Activated naive CD4-positive, alpha-beta T cell treated with Interleukin-2 at 50 U/mL for 16 hours (primary cell): Measurements from ENCODE around the gene TMEM120B.
"Not testable (repeated sequence)": the region's sequence is repeated elsewhere in the genome, so short reads cannot be mapped to it uniquely, and the experiment has no call there.

Source experiments
- DNase-seq: peaks from one replicate; pipeline ENCODE4 v3.0.0-alpha.2; 2020

The TMEM120B gene

DNA sequence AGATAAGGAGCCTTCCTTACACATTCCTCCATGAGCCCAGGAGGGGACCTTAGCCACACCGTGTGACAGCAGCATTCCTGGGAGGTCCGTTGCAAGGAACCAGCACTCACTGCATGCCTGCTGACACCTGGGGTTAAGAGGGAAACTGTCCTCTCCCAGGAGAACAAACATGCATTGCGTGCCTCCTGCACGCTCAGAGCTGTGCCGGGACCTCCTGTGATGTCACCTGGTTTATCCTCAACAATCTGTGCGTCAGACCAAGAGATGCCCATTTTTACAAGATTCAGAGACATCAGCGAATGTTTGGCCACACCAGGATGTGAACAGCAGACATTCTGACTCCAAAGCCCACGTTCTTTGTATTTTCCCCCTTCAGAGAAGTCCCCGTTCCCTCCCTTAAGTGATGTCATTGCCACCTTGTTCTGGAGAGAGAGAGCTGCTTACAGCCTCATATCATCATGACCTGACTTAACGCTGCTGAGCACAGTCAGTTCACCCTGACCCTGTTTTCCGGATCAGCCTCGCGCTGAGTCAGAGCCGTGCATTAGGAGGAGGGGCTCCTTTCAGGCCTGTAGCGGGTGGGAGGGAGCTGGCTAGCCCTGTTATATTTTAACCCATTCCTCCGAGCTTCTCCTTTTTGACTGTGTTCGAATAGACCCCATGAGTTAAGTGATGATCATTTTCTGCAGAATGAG is 36.2 kb downstream of the TMEM120B start:
- peak; percentile 49 for DNase-seq

DNA sequence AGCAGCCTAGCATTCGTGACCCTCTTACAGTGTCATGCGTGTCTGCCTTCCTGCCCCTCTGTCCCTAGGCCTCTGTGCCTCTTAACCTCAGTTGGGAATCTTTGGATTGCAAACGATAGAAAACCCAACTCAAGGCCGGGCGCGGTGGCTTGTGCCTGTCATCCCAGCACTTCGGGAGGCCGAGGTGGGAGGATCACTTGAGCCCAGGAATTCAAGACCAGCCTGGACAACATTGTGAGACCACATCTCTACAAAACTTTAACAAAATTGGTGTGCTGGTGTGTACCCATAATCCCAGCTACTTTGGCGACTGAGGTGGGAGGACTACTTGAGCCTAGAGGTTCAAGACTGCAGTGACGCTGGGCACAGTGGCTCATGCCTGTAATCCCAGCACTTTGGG is 36.7 kb downstream of the TMEM120B start:
- no peak for DNase-seq

DNA sequence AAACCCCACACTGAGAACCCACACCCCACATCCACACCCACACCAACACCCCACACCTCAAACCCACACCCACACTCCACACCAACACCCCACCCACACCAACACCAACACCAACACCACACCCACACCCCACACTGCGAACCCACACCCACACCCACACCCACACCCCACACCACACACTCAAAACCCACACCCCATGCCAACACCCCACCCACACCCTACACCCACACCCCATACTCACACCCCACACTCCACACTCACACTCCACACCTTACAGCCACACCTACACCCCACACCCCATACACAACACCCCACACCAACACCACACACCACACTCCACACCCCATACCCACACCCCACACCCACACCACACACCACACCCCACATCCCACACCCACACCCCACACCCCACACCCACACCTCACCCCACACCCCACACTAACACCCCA is 38.0 kb downstream of the TMEM120B start:
- DNase-seq, result no peak

DNA sequence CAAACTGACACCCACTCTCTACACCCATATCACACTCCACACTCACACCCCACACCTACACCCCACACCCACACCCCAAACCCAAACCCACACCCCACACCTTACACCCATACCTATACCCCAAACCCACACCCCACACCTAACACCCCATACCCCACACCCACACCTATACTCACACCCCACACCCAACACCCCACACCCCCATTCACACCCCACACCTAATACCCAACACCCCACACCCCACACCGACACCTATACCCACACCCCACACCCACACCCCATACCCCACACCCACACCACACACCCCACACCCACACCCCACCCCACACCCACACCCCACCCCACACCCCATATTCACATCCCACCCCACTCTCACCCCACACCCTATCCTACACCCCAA is 38.5 kb downstream of the TMEM120B start:
- DNase-seq, result no peak

DNA sequence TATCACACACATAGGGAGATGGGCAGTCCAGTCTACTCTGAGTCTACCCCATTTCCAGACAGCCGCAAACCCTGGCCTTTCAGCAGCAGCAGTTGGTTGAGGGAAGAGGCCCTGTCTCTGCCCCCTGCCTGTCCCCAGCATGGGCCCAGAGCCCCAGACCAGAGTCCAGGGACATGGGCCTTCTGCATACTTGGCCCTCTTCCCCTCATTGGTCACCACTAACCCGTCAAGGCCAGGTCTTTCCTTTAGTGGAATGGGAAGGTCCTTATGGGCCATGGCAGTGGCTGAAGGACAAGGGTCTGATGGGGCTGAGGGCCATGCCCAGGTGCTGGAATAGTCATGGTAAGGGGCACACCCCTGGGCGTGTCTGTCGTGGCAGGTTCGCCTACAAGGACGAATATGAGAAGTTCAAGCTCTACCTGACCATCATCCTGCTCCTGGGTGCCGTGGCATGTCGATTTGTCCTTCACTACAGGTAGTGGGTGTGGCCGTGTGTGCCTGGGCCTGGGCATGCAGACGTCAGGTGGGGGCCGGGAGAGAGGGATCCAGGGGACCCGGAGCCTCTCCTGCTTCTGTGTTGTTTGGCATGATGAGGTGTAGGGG is 39.3 kb downstream of the TMEM120B start:
- no peak for DNase-seq

GRCh38 chr12:121753844-121754264 is 41.3 kb downstream of the TMEM120B start:
- no peak for DNase-seq

- no peak for DNase-seq
These were observed 42.3 kb downstream of the TMEM120B start for GRCh38 chr12:121754836-121755235.

GRCh38 chr12:121755591-121755990 is 43.0 kb downstream of the TMEM120B start:
- no peak for DNase-seq

DNA sequence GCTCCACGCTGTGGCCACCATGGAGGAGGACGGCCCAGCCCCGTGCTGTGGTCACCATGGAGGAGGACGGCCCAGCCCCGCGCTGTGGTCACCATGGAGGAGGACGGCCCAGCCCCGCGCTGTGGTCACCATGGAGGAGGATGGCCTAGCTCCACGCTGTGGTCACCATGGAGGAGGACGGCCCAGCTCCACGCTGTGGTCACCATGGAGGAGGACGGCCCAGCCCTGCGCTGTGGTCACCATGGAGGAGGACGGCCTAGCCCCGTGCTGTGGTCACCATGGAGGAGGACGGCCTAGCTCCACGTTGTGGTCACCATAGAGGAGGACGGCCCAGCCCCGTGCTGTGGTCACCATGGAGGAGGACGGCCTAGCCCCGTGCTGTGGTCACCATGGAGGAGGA is 46.0 kb downstream of the TMEM120B start:
- not testable (repeated sequence) for DNase-seq

DNA sequence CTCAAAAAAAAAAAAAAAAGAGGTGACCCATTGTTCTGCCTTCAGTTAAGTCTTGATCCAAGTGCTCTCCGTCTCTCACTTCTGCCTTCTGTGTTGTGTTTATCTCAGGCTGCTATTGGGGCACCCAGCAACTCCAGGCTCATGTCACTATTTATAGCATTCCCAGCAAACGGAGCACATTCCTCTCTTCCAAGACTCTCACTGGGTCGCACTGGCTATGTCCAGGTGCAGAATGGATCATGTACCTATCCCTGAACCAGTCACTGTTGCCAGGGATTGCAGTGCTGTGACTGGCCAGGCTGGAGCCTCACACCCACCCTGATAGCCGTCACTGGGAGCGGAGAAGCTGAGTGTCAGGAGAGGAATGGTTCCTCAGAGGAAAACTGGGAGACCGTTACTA is 49.7 kb downstream of the TMEM120B start:
- DNase-seq, result no peak

- no peak for DNase-seq
These were observed 52.3 kb downstream of the TMEM120B start for GRCh38 chr12:121764808-121765207.

DNA sequence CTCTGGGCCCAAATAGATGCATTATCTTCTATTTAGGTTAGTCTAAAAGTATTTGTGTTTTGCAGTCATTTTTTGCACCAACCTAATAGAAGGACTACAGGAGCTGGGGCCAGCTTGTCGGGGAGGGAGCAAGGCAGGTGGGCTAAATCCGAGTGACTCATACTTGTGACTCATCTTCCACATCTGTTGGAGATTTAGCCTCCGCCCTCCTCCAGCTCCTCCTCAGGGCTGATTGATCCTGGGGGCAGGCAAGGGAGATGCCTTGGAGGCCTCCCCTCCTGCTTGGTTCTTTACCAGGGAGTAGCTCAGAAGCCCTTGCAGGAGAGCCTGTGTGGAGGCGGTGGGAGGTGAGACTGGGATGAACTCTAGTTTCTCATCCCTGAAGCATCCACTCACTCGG is 53.0 kb downstream of the TMEM120B start:
- DNase-seq, result no peak

DNA sequence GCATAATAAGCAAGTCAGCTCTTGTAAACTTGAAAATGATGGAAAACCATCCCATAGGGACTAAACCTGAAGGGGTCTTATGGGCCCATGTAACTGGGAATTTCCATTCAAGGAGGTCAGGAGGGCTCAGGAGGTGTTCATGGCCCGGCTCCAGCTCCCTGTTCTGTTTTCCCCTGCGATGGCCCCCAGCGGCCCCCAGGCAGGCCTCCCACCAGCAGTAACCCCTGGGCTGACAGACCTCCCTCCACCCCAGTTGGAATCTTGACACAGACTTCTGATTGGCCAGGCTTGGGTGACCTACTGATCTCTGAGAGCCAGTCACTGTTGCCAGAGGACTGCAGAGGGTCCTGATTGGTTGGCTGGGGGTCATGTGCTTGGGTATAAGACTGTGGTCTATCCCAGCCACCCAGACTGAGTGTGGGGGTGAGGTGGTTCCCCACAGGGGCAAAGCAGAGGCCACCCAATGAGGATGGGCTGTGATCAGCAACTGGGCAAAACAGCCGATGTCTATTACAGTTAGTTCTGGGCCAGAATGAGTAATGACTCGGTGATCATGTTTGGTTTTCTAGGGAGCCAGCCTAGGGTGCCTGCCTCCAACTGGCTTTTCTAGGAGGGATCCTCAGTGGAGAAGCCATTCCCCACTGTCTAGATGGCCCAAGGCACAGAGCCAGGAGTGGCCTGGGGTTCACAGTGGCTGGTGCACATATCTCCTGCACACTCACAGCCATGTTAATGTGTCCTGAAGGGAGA is 53.9 kb downstream of the TMEM120B start:
- no peak for DNase-seq

- DNase-seq, result no peak
These were observed 55.0 kb downstream of the TMEM120B start for GRCh38 chr12:121767525-121768016.

DNA sequence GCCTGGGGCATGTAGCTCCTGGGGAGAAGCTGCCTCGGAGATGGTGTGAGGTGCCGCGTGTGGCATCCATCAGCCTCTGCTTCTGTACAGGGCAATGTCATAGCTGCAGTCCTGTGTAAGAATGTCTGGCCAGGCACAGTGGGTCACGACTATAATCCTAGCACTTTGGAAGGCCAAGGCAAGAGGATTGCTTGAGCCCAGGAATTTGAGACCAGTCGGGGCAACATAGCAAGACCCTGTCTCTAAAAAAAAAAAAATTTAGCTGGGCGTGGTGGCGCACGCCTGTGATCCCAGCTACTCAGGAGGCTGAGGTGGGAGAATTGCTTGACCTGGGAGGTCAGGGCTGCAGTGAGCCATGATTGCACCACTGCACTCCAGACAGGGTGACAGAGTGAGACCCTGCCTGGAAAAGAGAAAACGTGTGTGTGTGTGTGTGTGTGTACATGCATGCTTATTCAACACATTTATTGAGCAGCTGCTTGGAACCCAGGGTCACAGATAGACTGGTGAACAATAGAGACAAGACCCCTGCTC is 56.8 kb downstream of the TMEM120B start:
- no peak for DNase-seq

DNA sequence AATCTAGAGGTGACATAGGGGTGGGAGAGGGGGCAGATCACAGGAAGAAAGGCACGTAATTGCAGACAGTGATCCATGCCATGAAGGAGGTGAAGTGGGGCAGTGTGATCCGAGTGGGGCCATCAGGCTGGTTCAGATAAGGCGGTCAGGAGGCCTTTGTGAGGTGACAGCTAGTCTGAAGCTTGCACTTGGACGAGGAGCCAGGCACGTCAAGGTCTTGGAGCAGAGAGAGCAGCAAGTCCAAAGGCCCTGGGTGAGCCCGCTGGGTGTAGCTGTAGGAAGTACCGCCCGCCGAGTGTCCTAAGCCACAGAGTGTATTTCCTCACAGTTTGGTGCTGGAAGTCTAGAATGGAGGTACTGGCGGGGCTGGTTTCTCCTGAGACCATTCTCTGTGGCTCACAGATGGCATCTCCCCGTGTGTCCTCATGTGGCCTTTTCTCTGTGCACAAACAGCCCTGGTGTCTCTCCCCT is 57.3 kb downstream of the TMEM120B start:
- no peak for DNase-seq

- DNase-seq, result no peak
These were observed 57.8 kb downstream of the TMEM120B start for GRCh38 chr12:121770388-121770787.

DNA sequence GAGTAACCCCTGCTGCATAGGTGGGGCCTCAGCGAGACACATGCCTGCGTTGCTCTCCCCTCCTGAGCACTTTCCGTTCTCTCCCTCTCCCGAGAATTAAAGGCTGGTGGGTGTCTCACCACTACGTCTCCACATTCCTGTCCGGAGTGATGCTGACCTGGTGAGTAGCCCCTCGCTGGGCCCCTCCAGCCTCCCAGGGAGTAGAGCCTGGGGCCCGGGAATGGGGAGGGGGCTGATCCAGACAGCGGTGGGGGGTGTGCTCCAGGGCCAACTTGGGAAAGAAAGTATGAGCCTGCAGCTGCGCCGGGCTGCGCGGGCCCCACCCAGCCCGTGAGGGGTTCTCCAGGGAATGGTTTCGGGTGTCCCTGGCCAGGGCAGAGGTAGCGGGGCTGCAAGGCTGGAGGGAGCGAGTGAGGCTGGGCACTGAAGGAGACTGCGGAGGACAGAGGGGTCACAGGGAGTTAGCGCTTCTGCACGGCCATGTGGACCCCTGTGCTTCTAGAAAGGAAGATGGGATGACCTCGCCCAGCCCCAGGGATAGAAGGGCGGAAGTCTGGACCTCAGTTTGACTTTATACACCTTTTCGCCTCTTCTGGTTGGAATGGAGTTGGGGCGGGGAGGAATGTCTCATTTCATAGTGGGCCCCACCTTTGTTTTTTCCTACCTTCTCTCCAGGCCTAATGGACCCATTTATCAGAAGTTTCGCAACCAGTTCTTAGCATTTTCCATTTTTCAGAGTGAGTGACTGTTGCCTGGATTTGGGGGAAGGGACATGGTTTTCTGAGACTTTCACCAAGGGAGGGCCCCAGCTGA is 58.5 kb downstream of the TMEM120B start:
- no peak for DNase-seq

DNA sequence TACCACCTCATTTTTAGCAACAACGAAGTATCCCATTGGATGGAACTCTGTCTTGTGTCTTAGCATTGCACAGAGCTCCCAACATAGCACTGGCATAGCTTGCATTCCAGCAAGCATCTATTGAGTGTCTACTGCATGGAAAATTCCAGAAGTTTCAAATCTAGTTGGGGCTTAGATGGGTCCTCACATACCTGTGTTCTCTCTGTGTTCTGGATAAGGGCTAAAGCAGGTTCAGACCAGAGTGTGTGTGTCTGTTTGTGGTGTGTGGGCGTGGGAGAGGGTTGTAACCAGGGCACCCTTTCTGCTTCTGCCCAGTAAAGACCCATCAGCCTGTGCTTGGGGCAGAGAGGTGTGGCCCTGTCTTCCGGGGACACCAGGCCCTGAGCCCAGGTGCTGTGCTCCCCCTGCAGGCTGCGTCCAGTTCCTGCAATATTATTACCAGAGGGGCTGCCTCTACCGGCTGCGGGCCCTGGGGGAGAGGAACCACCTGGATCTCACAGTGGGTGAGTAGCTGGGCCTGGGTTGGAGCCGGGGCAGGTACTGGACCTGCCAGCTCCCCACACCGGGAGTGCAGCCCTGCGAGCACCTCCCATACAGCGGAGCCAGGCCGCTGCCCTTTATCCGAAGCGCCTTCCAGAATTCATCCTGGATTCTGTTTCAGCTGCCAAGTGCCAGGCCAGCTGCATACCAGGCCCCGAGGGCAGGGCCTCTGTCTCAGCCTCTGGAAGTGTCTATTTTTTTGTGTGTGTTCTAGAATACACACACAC is 60.6 kb downstream of the TMEM120B start:
- peak; percentile 81 for DNase-seq

- DNase-seq, result no peak
These were observed 62.5 kb downstream of the TMEM120B start for GRCh38 chr12:121774968-121775474.

DNA sequence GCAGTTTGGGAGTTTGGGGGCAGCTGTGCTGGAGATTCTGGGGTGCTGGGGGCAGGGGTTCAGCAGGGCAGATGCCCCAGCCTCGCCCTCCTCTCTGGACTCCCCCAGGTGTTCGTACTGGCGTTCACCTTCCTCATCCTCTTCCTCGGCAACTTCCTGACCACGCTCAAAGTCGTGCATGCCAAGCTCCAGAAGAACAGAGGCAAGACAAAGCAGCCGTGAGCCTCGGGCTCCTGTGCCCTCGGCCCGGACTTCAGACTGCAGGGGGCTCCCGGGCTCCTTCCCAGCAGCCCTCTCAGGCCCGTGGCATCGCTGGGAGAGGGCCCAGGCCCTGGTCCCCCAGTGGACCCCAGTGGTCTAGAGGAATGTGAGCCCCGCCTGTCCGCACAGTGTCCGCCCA is 62.9 kb downstream of the TMEM120B start:
- DNase-seq, result no peak
